HuH-7.5 (cell line): ENCODE measurements around the gene JAKMIP1.
A peak's percentile ranks its signal among the peaks of the same experiment; 100 is the strongest.

Source experiments
- DNase-seq: peaks from one replicate; pipeline ENCODE4 v3.0.0; 2011; ENCODE audit warnings: low spot score

Gene JAKMIP1

DNA sequence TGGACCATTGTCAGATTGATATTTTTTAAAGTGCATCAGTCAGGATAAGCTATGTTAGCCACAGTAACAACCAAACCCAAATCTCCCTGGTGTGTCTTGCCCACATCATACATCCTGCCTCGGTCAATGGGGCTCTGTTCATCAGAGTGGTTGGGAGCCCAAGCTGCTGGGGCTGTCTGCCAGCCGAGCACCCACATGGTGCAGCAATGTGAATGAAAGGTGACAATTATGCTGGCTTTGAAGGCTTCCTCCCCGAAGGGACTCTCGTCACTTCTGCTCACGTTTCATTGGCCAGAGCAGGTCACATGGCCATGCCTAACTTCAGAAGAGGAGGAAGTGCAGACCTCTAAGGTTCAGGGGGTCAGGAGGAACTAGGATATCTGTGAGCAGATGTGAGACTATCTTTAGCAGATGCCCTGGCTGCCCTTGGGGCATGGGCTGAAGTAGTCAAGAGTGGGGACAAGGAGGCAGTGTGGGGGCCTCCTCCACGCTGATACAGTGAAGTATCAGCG, 1.3 kb upstream of the JAKMIP1 start:
- DNase-seq, result no peak

DNA sequence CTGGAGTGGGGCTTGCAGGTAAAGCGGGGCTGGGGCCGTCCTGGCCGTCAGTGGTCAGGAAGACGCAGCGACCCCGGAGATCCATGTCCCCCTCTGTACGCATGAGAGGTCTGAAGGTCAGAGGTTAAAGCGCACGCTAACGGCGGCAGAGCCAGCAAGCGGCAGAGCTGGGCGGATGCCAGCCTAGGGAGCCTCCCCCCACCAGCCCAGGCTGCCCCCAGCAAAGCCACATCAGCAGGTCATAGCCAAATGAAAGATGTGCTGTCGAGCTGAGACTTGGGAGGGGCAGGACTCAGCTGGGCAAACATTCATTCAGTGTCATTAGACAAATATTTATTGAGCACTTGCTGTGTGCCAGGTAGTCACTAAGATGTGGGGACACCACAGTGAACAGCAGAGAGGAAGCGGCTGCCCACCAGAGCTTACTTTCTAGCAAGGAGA, 593 bp upstream of the JAKMIP1 start:
- no peak for DNase-seq

DNA sequence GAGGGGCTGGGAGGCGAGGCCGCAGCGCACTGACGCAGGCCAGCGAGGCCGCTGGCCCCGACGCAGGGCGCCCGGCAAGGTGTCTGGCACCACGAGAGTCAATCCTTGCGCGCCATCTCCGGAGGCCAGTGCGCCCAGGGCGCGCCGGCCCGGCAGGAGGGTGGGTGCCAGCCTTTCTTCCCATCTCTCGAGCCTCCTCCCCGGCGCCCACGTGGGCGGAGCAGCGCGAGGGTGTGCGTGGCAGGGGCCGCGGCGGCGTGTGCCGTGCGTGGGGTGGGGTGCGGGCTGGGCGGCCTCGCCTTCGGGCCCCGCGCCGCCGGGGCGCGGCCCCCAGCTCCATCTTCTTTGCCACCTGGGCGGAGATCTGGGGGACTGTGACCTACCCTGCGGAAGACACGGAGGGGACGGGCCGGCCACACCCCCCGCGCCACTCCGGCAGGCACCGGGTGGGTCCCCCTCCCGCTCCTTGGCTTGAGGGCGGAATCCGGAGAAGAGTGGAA, 877 bp downstream of the JAKMIP1 start:
- no peak for DNase-seq

DNA sequence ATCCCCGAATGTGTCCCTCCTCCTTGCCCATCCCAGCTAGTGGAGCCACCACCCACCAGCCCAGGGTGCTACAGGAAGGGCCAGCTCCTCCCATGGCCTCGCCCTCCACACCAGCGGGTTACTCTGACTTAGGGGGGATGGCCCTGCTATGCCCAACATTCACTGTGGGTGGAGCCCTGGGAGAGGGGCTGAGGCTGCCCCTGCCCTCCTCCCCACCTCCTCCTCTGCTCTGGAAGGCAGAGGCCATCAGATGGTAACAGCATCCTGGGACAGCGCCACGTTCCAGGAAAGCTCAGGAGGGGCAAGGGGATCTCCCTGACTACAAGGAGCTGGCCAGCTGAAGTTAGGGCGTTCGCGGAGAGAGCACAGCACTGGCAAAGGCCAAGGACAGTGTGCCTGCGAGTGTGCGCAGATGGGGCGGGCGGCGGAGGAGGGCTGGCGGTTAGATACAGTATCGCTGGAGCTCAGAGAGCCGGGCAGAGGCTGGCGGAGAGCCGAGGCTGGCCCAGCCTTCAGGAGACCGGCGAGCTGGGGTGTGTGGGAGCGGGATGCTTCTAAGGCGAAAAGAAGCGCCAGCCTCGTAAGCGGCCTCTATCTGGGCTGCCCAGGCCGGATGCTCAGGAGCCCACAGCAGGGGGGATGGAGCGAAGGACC, 1.5 kb downstream of the JAKMIP1 start:
- DNase-seq, result no peak

DNA sequence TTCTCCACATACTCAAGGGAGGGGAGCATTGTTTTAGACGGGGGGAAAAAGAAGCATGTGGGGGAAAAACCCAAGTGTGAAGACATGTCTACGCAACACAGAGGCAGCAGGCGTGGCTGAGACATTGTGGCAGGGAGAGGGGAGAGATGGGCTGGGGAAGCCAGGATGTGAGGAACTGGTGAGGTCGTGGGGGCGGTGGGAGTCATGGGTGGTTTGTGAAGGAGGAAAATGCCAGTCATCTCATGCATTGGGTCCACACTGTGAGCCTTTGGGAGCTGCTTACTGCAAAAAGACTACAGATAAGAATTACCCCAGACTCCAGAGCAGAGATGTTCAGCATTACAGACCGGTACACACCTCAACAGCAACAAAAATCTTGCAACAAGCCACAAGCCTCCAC, 2.1 kb downstream of the JAKMIP1 start:
- no peak for DNase-seq

DNA sequence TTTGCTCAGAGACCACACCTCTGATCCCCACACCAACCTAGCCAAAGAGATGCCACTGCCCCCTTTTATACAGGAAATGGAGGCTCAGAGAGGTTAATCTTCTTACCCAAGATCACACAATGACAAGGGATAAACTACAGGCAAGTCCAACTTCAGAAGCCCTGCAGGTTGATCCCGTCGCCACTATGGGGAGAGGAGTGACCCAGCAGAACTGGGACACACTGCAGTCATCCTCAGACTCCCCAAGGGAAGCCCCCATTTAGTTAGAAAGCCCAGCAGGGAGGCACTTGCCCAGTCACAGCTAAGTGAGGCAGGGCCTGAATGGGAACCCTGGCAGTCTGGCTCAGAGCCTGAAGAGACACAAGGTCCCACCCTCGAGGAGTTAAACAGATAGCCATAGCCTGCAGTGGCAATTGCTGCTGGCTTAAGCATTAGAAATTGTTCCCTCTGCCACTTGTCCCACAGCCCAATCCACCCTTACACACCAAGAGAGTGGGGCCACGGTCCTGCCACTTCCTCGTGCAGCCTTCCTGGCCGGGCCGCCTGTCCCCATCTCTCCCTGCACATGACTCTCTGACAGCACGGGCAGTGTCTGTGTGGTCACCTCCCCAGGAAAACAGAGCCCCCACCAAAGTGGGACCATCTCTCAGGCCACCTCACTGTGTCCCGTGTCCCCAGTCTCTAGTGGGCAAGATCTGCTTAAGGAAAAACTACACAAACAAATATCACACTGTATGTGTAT, 2.7 kb downstream of the JAKMIP1 start:
- no peak for DNase-seq

DNA sequence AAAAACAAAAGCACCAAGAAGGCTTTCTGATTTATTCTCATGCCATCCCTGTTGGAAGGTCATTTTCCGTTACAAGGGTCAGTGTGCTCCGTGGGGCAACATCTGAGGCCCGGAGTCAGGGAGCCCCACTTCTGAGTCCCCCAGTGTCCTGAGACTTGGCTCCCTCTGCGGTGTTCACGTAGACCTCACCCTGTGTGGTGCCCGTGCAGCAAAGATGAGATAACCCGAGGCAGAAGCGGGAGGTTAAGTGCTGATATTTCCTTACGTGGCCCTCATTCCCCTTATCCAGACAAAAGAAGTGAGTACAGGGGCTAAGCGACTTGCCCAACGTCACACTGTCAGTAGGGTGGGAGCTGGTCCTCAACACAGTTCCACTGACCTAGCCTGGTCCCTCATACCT, 3.5 kb downstream of the JAKMIP1 start:
- DNase-seq, result no peak

DNA sequence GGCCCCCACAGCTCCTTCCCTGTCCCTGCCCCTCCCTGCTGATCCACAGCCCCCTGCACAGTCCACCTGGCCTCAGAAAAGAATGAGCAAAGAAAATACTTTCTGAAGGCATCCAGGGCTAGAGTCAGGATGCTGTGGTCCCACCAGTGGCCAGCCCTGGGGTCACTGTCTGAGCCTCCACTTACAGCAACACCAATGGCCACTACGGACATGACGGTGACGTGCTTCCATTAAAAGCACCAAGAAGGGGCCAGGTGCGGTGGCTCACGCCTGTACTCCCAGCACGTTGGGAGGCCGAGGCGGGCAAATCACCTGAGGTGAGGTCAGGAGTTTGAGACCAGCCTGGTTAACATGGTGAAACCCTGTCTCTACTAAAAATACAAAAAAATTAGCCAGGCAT, 4.0 kb downstream of the JAKMIP1 start:
- DNase-seq, result no peak

DNA sequence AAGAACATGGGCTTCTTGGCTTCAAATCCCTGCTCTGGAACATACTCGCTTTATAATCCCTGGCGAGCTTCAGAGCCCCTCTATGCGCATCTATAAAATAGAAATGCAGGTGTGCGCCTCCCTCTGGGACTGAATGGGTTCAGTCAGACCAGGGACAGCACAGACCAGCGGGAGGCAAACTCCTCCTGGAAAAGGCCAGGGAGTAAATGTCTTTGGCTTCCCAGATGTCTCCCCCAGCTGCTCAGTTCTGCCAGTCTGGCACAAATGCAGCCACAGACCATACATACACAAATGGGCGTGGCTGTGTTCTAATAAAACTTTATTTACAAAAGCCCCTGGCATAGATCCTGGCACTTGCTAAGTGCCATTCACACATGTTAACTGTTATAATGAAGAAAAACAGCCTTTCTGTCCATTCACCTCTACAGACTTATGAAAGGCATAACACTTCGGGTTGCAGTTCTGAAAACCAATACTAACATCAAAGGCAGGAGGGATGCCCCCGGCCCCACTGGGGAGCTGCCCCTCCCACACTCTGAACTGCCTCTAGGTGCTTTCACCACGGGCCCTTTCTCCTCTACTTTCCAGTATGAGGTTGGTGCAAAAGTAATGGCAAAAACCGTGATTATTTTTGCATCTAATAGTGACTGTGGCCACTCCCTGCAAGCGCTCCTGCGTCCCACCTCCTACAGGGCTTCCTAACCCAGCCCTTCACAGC, 4.6 kb downstream of the JAKMIP1 start:
- no peak for DNase-seq

DNA sequence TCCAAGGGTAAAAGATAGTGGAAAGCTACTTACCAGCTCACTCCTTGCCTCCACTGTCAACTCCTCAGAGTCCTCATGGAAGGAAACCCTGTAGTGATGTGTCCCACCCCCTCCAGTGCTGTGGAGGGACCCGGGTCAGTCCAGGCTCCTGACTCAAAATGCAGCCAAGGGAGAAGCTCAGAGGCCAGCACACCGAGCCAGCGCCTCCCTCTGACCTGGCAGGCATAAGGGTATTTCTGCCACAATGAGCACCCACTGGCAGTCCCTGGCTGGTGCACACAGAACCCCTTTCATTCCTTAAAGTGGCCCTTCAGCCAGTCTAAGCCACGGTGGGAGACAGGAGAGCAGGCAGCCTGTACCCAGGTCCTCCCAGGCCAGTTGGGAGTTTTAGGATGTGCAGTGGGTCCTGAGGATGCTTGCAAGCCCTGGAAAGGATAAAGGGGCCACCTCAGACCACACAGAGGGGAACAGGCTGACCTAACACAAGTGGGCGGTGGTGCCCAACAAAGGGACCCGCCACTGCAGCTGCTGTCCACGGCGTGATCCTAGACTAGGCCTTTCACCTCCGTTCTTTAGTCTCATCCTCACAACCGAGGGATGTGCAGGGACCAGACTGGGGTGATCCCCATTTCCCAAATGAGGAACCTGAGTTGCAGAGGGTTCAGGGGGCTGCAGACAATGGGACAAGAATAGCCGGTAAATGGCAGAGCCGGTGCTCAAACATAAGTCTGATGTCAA, 5.7 kb downstream of the JAKMIP1 start:
- DNase-seq, result no peak

DNA sequence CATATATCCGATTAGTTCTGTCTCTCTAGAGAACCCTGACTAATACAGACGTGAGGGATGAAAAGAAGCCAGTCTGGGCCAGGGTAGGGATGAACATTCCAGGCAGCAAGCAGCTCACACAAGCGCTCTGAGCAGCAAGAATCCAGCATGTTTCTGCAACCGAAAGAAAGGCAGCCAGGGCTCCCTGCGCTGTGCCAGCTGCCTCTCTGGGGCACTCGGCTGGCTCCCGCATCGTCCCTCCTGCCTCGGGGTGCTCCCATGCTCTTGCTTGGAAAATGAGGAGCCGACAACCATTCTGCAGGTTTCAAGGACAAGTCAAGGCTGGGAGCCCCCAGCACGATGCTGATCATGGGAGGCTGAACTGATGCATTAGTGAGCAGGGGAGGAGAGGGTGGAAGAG, 7.0 kb downstream of the JAKMIP1 start:
- DNase-seq, result no peak

DNA sequence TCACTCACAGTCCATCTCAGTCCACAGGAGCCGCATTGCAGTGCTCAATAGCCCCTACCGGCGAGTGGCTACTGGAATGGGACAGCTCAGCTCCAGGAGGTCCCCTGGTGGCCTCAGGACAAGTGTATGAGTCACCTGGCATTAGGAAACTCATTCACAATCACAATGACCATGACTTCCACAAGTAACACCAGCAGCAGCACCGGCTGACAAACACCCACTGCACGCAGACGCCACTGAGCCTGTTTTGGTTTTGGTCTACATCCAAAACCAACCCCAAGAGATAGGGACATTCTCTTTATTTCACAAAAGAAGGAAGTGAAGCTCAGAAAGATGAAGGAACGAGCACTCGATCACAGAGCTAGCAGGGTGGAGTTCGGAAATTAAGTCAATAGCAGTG, 8.1 kb downstream of the JAKMIP1 start:
- peak; percentile 55 for DNase-seq

DNA sequence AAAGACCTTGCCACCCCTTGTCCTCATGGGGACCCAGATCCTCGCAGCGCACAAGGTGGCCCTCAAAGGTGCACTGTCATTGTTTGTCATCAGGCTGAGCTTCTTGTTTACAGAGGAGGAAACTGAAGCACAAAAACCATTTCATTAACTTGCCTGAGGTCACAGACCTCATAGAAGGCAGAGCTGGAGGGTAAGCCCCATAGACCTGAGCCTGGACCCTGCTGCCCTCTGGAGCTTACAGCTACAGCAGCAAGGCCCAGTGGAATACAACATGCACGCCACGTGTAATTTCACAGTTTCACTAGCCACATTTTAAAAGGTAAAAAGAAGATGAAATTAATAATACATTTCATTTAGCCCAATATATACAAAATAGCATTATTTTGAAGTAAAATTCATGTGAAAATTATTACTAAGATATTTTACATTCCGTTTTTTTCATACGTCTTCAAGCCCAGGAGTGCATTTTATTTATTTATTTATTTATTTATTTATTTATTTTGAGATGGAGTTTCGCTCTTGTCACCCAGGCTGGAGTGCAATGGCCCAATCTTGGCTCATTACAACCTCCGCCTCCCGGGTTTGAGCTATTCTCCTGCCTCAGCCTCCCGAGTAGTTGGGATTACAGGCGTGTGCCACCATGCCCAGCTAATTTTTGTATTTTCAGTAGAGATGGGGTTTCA, 8.8 kb downstream of the JAKMIP1 start:
- DNase-seq, result no peak

DNA sequence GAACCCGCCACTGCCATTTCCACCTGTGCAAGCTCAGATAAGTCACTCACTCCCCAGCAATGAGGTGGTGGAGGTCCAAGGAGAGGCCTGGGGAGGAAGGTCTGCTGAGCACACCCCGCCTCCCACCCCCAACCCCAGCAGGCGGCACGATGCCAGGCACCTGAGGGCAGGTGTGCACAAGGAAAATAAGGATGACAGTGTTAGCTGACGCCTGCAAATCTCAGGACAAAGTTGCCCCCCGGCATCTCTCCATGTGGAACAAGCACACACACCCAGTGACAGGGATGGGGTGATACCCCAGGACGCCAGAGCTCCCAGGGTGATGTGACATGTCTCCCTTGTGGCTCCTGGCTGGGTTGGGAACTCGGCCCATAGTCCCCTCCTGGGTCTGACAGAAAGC, 9.9 kb downstream of the JAKMIP1 start:
- DNase-seq, result no peak

DNA sequence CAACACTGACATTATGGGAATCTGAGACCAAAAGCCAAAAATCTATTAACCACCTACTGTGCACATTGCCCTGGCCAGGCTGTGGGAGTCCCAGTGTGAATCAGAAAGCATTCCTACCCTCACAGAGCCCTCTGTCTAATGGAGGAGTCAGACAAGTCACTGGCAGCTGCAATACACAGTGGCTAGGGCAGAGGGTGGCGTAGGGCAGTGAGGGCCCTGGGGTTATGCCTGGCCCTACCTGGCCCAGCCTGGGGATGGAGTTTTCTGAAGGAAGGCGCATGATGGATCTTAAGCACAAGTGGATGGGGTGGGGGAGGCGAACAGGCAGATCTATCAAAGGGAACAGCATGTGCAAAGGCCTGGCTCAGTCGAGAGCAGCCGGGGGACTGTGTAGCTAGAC, 10.8 kb downstream of the JAKMIP1 start:
- no peak for DNase-seq

DNA sequence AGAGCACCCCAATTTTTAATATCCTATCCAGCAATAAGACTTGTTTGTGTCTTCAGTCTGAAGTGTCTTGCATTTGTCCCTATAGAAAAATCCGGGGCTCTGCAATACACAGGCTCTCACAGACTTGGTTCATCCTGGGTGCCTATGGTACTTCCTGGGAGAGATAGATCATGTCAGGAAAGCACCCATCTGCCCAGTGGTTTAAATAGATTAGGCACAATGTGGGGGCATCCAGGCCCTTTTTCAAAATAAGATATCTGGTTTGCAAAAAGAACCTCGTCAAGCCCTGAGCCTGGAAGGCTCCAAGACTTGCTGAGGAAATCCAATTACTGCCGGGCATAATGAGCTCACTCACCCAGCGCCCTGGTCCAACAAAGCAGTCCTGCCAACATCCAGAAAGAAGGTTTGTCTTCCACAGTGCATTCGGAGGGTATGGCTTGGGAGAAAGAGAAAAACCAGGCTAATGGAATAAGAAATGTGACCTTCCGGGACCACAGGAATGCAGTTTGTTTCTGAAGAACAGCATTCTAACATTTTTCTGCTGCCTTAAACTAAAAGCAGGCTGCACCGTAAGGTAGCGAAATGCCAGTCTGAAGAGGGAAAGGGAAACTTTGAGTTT, 11.6 kb downstream of the JAKMIP1 start:
- no peak for DNase-seq

DNA sequence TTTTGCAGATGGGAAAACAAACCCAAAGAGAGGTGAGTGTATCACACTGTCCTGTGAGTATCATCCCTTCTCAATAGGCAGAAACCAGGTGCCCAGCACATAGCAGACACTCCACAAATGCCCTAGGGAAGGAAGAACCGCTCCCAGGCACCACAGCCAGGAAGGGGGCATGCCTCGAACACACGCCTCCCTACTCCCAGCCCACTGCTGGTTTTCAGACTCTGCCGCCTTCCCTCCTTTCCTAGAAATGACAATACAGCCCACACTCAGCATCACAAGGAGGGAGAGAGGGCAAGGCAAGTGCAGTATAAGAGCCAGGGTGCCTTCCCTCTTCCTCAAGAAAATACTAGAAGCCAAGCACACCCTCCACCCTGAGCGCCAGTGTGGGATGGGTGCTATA, 16.2 kb downstream of the JAKMIP1 start:
- DNase-seq, result no peak

DNA sequence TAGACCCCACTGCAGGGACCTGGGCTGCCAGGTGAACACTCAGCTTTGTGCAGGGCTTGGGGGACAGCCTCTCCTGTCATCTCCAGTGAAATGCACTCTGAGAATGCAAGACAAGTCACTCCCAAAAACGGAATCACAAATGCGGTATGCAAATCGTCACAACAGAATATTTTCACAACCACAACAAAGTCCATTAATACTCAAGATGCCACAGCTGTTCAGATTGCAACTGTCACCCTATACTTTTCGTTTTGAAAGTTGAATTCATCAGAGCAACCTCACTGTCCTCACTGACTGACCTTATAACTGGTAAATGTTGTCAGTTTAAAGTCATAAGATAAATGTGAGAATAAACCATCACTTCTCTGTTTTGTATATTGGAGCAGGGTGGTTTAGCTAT, 16.6 kb downstream of the JAKMIP1 start:
- no peak for DNase-seq

DNA sequence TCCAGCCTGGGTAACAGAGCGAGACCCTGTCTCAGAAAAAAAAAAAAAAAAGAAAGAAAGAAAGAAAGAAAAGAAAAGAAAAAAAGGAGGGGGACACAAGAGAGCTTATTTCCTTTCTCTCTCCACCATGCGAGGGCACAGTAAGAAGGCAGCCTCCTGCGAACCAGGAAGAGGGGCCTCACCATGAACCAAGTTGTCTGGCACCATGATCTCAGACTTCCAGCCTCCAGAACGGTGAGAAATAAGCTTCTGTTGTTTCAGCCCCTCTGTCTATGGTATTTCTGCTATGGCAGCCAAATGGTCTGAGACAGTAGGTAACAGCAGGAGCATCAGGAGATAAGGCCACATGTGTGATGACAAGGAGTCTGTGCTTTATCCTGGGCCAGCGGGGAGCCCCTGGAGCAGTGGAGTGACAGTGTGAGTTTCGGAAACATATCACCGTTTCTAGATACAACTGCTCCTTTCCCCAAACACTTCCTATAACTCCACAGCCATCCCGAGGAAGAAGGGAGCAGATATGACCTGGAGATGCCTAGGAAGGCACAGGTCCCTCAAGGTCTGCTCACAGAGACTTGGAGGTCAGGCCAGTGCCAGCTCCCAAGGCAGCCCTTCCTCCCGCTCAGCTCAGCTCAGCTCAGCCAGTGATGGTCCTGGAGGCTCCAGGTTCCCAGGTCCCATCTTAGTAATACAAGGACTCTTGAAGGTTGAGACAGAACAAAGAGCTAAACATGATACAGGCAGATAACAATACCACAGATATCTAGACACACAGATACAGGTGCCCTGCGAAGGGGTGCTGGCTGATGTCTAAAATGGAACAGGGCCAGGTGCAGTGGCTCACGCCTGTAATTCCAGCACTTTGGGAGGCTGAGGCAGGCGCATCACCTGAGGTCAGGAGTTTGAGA, 17.7 kb downstream of the JAKMIP1 start:
- DNase-seq, result no peak
